ENCODE measurements around the gene ZFP37. TPM values are rescaled to one million over a fixed set of nuclear protein-coding genes. Genes with fewer than 3 reads are reported as not detected.
"Not testable (repeated sequence)": the region's sequence is repeated elsewhere in the genome, so short reads cannot be mapped to it uniquely, and the experiment has no call there.

Gene ZFP37
- polyA plus RNA-seq, 1 donor (not counting 4 experiments of a cell fraction or from before 2014, with no cell fraction given) = 0.72 TPM

DNA sequence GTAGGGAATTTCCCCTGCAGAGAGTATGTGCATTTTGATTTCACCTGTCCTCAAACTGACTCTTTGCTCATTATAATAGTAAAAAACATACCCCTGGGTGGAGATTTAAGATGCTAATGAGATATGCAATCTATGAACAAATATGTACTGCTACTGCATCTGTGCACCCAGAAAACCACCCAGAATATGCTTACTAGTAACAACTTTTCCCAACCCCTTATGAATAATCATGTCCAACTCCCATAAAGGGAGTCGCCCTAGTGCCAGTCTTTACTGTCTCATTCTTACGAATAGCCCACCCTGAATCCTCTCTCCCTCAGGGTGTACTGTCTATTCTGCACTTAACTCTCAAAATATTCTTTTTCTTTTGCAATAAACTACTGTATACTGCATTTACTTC, 39.0 kb upstream of the ZFP37 start:
- FAIRE-seq (no peak), DNase-seq (ENCODE audit: low read depth, low spot score) (no peak)
- H3K79me2 ChIP-seq (ENCODE audit: control insufficient read depth, insufficient read depth, low read length) = no peaks in the 10 kb centered on the region
- H3K27ac ChIP-seq (ENCODE audit: control insufficient read depth, insufficient read depth, low read length) = no peak overlapping the region
- TF ChIP-seq EZH2 (IDR thresholded peaks at IDR 0.05; ENCODE audit: low read length) (no peak), CTCF (optimal IDR thresholded peaks at IDR 0.05 in 1 of 3, IDR thresholded peaks at IDR 0.05 in 1 of 3, conservative IDR thresholded peaks at IDR 0.05 in 1 of 3; ENCODE audit: extremely low read depth in 1 of 3, insufficient read depth in 2 of 3, low read length in 3 of 3) (no peak)
- H3K4me1 ChIP-seq (ENCODE audit: control insufficient read depth, extremely low read depth, insufficient read depth, low read length) = no peaks in the 10 kb centered on the region
- no peak overlapping the region for H3K4me2 ChIP-seq (ENCODE audit: control insufficient read depth, extremely low read depth, insufficient read depth, low read depth, low read length)
- no peak overlapping the region for H3K4me3 ChIP-seq (ENCODE audit: control insufficient read depth in 2 of 3, extremely low read depth in 1 of 3, insufficient read depth in 2 of 3, low read depth in 1 of 3, low read length in 3 of 3)
- no peak overlapping the region for H3K9ac ChIP-seq (ENCODE audit: control insufficient read depth, extremely low read depth, insufficient read depth, low read length)
- H4K20me1 ChIP-seq (ENCODE audit: control insufficient read depth, extremely low read depth, insufficient read depth, low read length) = no peaks in the 10 kb centered on the region
- dilution Hi-C loops (cut with MboI; ENCODE audit: extremely low pct_ligation_motif_present, low sequenced_read_pairs) = no loop called here
- H3K27me3 ChIP-seq (ENCODE audit: control insufficient read depth, extremely low read depth, insufficient read depth, low read length) = peaks cover 8% of the 10 kb centered on the region
- H3K9me3 ChIP-seq (ENCODE audit: control insufficient read depth, low read depth, low read length) = no peaks in the 10 kb centered on the region
- H2AFZ ChIP-seq (ENCODE audit: control insufficient read depth, low read length) = no peak overlapping the region
- no peaks in the 10 kb centered on the region for H3K36me3 ChIP-seq (ENCODE audit: control insufficient read depth in 2 of 2, extremely low read depth in 1 of 2, insufficient read depth in 2 of 2, low read length in 2 of 2)
- H3K9me1 ChIP-seq (ENCODE audit: control insufficient read depth, extremely low read depth, insufficient read depth, low read length) = no peaks in the 10 kb centered on the region

- dilution Hi-C loops (cut with MboI; ENCODE audit: extremely low pct_ligation_motif_present, low sequenced_read_pairs); H3K4me2 ChIP-seq (ENCODE audit: control insufficient read depth, extremely low read depth, insufficient read depth, low read depth, low read length); H4K20me1 ChIP-seq (ENCODE audit: control insufficient read depth, extremely low read depth, insufficient read depth, low read length); H3K27ac ChIP-seq (ENCODE audit: control insufficient read depth, insufficient read depth, low read length); DNase-seq (ENCODE audit: low read depth, low spot score); H3K9me1 ChIP-seq (ENCODE audit: control insufficient read depth, extremely low read depth, insufficient read depth, low read length); H3K4me1 ChIP-seq (ENCODE audit: control insufficient read depth, extremely low read depth, insufficient read depth, low read length); H3K9ac ChIP-seq (ENCODE audit: control insufficient read depth, extremely low read depth, insufficient read depth, low read length); H3K79me2 ChIP-seq (ENCODE audit: control insufficient read depth, insufficient read depth, low read length); H2AFZ ChIP-seq (ENCODE audit: control insufficient read depth, low read length); H3K36me3 ChIP-seq (ENCODE audit: control insufficient read depth in 2 of 2, extremely low read depth in 1 of 2, insufficient read depth in 2 of 2, low read length in 2 of 2); H3K4me3 ChIP-seq (ENCODE audit: control insufficient read depth in 2 of 3, extremely low read depth in 1 of 3, insufficient read depth in 2 of 3, low read depth in 1 of 3, low read length in 3 of 3); H3K9me3 ChIP-seq (ENCODE audit: control insufficient read depth, low read depth, low read length); FAIRE-seq: not testable (repeated sequence)
- H3K27me3 ChIP-seq (ENCODE audit: control insufficient read depth, extremely low read depth, insufficient read depth, low read length) = peaks cover 13% of the 10 kb centered on the region
Observed at GRCh38 chr9:113089924-113090323, 33.4 kb upstream of the ZFP37 start.

DNA sequence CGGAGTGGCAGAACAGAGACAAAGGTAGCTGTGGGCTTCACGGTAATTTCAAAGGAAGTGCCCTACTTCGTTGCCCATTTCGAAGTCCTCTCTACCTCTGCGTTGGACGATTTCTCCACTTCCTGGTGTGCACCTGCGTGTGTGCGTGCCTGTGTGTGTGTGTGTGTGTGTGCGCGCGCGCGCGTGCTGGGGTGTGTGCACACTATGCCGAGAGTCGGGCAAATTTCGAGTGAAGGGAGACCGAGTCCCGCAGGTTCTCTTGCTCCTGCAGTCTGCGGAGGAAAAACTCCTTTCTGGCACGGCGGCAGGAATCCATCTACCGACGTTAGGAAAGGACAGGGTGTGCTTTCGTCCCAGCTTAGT, 32.6 kb upstream of the ZFP37 start:
- DNase-seq (ENCODE audit: low read depth, low spot score); FAIRE-seq; H3K79me2 ChIP-seq (ENCODE audit: control insufficient read depth, insufficient read depth, low read length); H3K27ac ChIP-seq (ENCODE audit: control insufficient read depth, insufficient read depth, low read length); H3K4me2 ChIP-seq (ENCODE audit: control insufficient read depth, extremely low read depth, insufficient read depth, low read depth, low read length); H4K20me1 ChIP-seq (ENCODE audit: control insufficient read depth, extremely low read depth, insufficient read depth, low read length); H3K4me3 ChIP-seq (ENCODE audit: control insufficient read depth in 2 of 3, extremely low read depth in 1 of 3, insufficient read depth in 2 of 3, low read depth in 1 of 3, low read length in 3 of 3); H2AFZ ChIP-seq (ENCODE audit: control insufficient read depth, low read length); H3K9me3 ChIP-seq (ENCODE audit: control insufficient read depth, low read depth, low read length); H3K9me1 ChIP-seq (ENCODE audit: control insufficient read depth, extremely low read depth, insufficient read depth, low read length); dilution Hi-C loops (cut with MboI; ENCODE audit: extremely low pct_ligation_motif_present, low sequenced_read_pairs); H3K9ac ChIP-seq (ENCODE audit: control insufficient read depth, extremely low read depth, insufficient read depth, low read length); H3K4me1 ChIP-seq (ENCODE audit: control insufficient read depth, extremely low read depth, insufficient read depth, low read length); H3K36me3 ChIP-seq (ENCODE audit: control insufficient read depth in 2 of 2, extremely low read depth in 1 of 2, insufficient read depth in 2 of 2, low read length in 2 of 2): not testable (repeated sequence)
- H3K27me3 ChIP-seq (ENCODE audit: control insufficient read depth, extremely low read depth, insufficient read depth, low read length) = peaks cover 13% of the 10 kb centered on the region

DNA sequence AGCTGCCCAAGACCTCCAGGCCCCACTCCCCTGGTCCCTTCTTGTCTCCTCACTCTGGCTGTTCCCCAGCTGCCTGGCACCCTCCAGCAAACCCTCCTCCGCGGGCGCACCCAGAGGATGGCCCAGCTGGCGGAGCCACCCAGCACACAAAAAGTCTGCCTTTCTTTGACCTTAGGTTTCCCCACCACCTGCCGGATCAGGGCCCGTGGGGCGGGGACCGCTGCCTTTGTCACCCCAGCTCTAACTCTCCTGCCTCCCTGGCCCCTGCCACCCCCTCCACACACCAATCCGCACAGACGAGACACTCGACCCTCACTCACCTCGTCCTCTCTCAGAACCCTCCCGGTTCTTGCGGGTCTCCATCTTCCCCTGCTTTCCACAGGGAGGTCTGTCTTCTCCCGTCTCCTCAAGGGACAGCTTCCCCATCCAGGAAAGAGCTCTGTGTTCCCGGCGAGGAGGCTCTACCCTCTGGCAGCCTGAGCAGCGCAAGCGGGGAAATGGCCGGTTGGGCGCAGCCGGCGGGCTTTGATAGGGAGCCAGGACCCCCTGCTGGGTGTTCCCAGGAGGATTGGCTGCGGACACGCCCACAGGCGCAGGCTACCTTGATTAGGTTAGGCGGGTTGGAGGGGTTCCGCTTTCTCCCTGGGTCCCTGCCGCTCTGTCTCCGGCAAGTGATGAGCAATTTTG, 32.1 kb upstream of the ZFP37 start:
- H4K20me1 ChIP-seq (ENCODE audit: control insufficient read depth, extremely low read depth, insufficient read depth, low read length); H3K27ac ChIP-seq (ENCODE audit: control insufficient read depth, insufficient read depth, low read length); H3K4me2 ChIP-seq (ENCODE audit: control insufficient read depth, extremely low read depth, insufficient read depth, low read depth, low read length); H3K36me3 ChIP-seq (ENCODE audit: control insufficient read depth in 2 of 2, extremely low read depth in 1 of 2, insufficient read depth in 2 of 2, low read length in 2 of 2); H3K79me2 ChIP-seq (ENCODE audit: control insufficient read depth, insufficient read depth, low read length); H3K4me1 ChIP-seq (ENCODE audit: control insufficient read depth, extremely low read depth, insufficient read depth, low read length); H3K9ac ChIP-seq (ENCODE audit: control insufficient read depth, extremely low read depth, insufficient read depth, low read length); DNase-seq (ENCODE audit: low read depth, low spot score); H3K9me1 ChIP-seq (ENCODE audit: control insufficient read depth, extremely low read depth, insufficient read depth, low read length); H3K9me3 ChIP-seq (ENCODE audit: control insufficient read depth, low read depth, low read length); dilution Hi-C loops (cut with MboI; ENCODE audit: extremely low pct_ligation_motif_present, low sequenced_read_pairs); FAIRE-seq; H2AFZ ChIP-seq (ENCODE audit: control insufficient read depth, low read length); H3K4me3 ChIP-seq (ENCODE audit: control insufficient read depth in 2 of 3, extremely low read depth in 1 of 3, insufficient read depth in 2 of 3, low read depth in 1 of 3, low read length in 3 of 3): not testable (repeated sequence)
- H3K27me3 ChIP-seq (ENCODE audit: control insufficient read depth, extremely low read depth, insufficient read depth, low read length) = peaks cover 13% of the 10 kb centered on the region
